T-helper 22 cell (primary cell): ENCODE measurements around the gene GRPEL1.
A peak's percentile ranks its signal among the peaks of the same experiment; 100 is the strongest.
"Not testable (repeated sequence)": the region's sequence is repeated elsewhere in the genome, so short reads cannot be mapped to it uniquely, and the experiment has no call there.

Source experiments
- DNase-seq: peaks from one replicate; pipeline ENCODE4 v3.0.0-alpha.2; 2020; ENCODE audit warnings: low read depth

Gene GRPEL1

DNA sequence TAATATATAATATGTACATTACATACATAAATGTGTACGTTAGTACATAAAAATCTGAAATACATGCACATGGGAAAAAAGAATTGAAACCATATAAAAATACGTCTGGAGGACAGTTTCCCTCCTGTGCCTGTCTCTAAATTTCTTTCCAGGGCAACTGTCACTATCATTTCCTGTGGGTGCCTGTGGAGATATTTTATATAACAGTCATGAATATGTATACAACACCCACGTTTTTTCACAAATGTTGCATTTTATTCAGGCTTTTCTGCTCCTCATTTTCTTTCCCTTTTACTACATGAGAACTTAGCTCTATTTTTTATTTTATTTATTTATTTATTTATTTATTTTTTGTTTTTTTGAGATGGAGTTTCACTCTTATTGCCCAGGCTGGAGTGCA is 24.2 kb upstream of the GRPEL1 start:
- no peak for DNase-seq

DNA sequence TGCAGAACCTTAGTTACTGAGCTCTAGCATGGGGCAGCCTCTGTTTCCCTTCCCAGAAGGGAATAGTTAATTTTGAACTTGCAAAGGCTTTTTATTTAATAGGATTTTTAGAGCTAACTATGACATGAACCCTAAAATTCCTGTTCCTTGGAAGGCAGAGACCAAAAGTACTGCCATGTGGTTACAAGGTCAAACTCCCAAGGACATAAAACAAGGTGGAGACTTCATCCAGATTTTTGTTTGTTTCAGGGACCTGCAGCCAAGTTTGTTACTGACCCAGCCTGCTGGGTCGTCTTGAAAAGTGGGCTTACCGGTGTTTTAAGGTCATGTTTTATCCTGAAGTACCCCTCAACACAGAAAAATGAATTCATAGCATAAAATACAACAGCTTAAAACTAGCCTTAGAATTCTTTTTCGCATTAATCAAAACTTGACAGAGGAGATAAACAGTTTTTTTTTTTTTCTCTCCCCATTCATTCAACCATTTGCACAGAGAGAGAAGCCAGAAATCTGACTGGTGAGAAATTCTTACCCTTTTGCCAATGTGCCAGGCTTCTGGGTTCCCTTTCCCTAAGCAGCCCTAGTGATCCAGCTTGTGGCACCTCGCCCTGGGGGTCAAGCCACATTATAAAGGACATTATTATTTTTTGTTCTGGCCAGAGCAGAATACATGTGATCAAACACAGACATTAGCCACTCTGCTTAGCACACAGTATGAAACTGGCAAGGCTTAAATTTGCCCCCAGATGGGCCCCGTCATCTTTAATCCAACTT is 21.5 kb upstream of the GRPEL1 start:
- no peak for DNase-seq

DNA sequence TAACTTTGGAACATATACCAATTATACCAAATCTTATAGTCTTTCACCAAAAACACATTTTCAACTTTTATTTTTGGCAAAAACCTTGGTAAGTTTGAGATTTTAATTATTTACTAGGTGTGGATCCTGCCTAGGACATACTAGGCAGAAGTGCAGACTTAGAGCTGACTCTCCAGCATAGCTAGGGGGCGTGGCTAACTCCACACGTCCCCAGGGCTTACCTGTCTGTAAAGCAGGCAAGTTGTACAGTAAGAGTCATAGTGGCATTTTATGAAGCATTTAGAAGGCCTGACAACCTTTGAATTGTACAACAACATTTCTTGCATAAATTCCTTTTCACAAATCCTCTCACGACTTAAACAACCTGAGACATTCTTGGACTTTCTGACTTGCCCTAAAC is 19.2 kb upstream of the GRPEL1 start:
- DNase-seq, result no peak

DNA sequence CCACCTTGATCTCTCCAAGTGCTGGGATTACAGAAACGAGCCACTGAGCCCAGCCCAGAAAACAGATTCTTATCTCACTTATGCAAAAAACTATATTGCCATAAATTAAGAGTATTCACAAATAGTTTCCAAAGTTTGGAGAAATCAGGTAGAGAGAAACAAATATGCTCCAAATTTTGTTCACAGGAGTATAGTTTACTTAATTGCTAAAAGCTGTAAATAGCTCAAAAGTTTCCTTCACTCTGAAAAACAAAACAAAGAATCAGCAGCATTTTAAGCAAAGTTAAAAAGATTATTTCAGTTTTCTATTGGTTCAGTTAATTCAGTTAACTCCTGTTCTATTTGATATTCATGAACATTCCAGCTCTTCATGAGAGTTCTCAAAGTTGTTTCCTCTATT is 18.5 kb upstream of the GRPEL1 start:
- no peak for DNase-seq

DNA sequence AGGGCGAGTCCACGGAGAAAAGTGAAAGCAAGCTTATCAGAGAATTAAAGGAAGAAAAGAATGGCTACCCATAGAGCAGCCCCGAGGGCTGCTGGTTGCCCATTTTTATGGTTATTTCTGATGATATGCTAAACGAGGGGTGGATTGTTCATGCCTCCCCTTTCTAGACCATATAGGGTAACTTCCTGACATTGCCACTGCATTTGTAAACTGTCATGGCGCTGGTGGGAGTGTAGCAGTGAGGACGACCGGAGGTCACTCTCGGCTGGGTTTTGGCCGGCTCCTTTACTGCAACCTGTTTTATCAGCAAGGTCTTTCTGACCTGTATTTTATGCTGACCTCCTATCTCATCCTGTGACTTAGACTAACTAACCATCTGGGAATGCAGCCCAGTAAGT is 16.7 kb upstream of the GRPEL1 start:
- not testable (repeated sequence) for DNase-seq

DNA sequence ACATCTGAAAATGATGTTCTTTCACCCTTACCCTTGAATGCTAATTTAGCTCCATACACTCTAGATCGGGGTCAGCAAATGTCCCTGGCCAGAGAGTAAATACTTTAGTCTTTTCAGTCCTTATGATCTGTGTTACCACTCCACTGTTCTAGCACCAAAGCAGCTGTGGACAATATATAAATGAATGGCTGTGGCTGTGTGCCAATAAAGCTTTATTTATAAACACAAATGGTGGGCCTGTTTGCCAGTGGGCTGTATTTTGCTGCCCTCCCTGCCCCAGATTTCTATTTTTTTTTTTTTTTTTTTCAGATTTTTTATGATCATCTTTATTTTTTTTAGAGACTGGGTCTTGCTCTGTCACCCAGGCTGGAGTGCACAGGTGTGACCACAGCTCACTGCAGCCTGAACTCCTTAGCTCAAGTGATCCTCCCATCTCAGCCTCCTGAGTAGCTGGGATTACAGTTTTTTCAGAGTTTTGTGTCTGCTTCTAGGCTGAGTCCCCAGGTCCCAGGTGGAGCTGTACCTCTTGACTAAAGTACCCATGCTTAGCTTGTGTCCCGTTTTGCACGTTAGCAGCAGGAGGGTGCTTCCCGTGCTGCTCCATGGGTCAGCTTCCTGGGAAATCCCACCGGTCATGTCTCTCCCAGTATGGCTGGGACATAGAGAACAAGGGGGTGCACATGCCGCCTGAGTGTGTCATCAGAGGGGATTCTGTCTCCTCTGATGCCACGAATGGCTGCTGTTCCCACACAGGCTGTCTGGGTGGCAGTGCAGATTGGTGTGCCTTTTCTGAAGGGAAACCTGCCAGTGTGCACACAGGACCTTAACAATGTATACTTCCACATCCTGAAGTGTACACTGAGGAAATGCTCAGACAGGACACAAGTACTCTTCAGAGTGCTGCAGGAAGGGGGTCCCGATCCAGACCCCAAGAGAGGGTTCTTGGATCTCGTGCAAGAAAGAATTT is 16.0 kb upstream of the GRPEL1 start:
- DNase-seq, result no peak

DNA sequence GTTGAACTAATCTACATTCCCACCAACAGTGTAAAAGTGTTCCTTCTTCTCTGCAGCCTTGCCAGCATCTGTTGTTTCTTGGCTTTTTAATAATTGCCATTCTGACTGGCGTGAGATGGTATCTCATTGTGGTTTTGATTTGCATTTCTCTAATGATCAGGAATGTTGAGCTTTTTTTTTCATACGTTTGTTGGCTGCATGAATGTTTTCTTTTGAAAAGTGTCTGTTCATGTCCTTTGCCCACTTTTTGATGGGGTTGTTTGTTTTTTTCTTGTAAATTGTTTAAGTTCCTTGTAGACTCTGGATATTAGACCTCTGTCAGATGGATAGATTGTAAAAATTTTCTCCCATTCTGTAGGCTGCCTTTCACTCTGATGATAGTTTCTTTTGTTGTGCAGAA is 12.0 kb upstream of the GRPEL1 start:
- DNase-seq, result not testable (repeated sequence)

DNA sequence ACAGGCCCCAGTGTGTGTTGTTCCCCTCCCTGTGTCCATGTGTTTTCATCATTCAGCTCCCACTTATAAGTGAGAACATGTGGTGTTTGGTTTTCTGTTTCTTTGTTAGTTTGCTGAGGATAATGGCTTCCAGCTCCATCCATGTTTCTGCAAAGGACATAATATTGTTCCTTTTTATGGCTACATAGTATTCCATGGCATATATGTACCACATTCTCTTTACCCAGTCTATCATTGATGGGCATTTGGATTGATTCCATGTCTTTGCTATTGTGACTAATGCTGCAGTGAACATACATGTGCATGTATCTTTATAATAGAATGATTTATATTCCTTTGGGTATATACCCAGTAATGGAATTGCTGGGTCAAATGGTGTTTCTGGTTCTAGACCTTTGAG is 11.6 kb upstream of the GRPEL1 start:
- DNase-seq, result not testable (repeated sequence)

DNA sequence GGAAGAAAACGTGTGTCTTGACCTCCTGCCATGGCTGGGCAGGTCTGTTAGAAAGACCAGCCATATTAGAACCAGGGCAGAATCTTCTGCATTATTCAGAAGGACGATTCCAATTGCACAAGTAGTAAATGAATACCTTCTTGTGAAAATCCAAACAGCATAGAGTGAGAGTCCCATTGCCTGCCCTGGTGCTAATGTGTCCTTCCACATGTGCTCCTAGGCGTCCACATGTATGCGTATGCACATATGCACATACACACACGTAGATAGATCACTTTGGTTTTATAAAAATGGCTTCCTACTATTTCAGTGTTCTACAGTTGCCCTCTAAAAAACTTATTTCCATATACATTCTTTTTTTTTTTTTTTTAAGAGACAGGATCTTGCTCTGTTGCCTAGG is 10.2 kb upstream of the GRPEL1 start:
- DNase-seq, result no peak

DNA sequence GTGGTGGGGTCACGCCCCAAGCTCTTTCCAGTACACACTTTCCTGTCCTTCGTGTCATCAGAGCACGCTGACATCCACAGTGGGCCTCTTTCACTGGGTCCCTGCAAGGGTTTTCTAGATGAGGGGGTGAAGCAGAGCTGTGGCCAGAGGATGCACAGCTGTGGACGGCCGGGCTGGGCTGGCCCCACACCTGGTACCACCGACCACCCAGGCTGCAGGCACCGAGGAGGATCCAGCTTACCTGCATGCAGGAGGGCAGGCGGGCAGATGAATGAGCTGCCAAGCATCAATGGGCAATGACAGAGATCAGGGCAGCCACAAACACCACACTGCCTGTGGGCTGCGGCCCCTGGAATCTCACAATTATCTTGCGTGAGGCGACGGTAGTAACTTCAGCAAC is 9.5 kb upstream of the GRPEL1 start:
- DNase-seq, result no peak

DNA sequence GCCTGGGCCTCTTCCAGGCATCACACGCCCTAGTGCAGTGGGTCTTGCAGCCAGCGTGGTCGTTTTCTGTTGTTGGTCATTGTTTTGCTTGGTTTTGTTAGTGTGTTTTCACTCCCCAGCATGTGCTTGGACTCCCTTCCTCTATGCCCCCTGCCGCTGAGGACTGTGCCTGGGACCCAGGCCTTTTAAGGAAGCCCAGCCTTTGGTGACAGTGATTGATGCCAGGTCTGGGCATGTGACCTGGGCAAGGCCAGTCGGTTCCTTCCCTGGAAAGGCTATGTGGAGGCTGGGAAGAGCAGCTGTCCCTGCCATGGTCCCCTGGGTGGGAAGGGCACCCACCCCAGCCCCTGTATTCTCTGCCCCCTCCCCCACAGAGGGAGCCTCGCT is 8.8 kb upstream of the GRPEL1 start:
- no peak for DNase-seq

DNA sequence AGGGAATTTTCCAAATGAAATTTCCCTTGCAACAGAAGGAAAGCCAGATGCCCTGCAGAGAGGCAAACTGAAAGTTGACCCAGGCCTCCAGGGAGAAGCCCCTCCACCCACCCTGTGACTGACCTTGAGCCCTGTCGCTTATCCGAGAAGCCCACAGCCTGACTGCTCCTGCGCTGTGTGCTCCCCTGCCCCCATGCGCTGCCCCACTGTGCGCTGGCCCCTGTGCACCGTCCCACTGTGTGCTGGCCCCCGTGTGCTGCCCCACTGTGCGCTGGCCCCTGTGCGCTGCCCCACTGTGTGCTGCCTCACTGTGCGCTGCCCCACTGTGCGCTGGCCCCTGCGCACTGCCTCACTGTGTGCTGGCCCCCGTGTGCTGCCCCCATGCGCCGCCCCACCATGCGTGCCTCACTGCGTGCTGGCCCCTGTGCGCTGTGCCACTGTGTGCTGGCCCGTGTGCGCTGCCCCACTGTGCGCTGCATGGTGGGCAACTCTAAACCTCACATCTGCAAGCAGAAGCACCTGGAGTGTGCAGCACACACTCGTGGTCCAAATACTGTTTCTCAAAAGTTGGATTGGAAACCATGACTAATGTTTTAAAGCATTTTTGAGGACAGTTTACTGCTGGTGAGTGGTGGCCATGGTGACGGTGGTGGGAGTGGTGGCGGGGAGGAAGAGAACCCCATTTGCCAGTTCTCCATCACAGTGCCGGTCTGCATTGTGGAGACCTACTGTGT is 8.3 kb upstream of the GRPEL1 start:
- DNase-seq, result no peak

DNA sequence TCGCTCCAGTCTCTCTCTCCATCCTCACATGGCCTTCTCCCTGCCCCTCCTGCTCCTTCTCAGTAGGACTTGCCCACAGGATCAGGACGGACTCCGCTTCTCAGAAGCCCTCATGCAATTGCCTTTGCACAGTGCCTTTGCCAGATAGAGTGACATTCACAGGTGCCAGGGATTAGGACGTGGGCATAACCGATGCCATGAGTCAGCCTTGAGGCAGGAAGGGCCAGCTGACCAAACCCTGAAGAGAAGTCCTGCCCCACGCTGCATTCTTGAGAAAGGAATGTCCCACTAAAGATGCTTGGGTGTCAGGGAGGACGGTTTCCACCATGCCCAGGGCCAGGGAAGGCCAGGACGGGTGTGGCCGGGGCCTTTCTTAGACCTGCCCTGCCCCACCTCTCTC is 6.6 kb upstream of the GRPEL1 start:
- DNase-seq, result no peak

DNA sequence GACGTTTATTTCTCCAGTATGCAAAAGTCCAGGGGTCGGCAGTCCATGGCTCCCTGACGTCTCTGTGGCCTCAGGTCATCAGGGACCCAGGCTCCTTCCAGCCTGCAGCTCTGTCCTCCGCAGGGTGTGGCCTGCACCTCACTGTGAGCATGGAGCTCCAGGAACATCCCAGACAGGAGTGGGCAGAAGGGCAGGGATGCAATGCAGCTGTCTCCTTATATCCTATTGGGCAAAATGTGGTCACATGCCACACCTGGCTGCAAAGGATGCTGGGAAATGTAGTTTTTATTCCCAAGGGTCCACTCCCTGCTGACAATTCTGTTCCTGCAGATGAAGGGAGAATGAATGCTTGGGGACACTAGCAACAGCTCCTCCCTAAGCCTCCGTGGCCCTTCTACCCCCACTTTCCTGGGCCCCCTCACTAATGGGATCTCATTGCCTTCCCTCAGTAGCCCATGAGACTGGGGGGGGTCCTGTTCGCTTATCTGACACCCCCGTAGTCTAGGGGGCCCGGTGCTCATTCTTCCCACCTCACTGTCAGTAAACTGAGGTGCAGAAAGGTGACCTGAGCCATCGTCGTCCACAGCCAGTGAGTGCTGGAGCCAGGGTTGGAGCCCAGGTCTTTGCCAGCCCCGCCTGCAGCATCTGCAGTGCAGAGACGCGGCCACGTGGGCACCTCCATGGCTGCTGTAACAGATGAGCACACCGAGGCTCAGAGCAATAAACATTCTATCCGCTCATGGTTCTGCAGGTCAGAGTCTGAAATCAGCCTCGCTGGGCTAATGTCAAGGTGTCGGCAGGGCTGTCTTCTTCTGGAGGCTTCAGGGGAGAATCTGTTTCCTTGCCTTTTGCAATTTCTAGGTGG is 5.9 kb upstream of the GRPEL1 start:
- DNase-seq, result no peak

DNA sequence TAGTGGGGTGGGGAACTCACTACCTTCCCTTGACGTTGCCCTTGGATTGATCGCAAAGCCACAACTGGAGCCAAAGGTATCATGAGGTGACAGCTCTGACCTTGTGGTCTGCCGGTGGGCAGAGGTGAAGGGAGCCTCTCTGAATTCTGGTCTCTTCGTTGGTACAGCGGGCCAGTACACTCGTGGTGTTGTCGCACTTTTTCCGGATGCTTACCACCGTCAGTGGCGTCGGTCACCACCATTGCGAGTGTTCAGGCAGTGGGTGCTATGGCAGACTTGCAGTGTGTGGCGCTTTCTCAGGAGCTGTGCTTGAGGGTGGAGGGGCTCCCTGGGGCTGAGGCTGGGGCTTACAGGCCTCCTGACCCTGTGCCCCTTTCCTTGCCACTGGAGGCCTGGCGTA is 5.2 kb upstream of the GRPEL1 start:
- DNase-seq, result no peak

DNA sequence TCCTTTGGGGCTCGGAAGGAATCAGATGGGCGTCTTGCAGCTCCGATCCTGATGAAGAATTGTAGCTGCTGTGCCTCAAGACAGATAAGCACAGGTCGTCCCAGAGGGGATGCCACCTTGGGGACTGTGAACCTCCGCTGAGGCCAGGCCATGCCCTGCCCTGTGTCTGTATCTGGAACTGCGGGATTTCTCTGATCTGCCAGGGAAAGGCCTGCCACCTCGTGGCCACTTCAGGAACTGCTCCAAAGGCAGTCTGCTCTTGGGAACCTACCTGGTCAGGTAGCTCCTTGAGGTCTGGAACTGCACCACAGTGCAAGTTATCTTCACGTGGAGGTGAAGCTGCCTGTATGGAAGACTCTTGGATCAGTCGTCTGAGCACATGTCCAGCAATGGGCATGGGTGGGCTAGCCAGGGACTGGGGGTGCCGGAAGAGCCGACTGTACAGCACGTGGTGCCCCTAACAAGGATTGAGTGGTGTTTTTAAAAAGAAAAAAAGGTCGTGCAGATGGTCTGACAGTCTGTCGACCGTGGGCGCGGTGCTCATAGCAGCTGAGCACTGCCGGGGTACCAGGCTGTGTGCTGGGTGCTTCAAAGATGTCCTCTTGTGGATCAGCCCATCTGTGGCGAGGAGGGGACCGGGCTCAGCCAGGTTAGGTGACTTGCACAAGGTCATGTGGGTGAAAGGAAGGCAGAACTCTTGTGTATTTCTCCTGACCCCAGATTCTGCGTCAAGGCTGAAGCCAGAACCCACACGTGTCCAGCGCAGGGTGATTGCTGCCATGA is 3.1 kb upstream of the GRPEL1 start:
- DNase-seq, result peak; percentile 65

DNA sequence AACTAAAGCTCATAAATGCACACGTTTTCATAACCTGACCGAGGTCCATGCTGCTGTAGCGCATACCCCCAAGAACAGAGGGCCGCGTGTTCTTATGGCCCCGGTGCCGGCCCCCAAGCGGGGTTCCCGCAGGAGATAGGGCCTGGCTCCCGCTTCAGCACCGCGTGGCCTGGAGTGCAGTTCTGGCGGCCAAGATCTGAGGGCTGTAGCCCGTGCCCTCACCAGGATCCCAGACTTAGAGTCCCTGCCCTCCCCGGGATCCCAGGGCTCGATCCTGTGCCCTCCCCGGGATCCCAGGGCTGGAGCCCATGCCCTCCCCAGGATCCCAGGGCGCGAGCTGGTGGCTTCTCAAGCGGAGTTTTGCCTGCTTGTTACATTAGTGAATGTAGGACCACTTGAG is 1.0 kb upstream of the GRPEL1 start:
- DNase-seq, result no peak

DNA sequence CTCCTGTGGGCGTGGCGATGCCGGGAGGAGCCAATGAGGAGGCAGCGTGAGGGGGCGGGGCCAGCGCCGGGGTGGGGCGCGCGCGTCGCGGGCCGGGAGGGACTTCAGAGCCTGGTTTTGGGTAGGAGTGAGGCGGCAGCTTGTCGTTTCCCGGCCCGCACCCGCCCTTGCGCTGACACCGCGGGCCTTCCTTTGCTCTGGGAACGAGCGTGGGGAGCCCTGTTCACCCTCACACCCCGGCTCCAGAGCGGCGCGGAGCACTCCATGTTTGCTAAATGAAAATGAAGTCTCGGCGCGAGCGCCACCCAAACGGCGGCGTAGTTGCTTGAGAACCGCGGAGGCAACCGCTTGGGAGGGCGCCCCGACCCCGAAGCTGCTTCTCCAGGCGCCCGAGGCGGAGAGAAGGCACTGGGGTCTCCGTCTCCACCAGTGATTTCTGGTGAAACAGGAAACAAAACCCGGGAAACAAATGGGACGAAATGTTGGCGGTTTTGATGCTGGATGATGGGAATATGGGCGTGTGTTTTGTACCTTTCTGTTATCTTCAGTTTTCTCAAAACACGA is 497 bp upstream of the GRPEL1 start:
- no peak for DNase-seq

DNA sequence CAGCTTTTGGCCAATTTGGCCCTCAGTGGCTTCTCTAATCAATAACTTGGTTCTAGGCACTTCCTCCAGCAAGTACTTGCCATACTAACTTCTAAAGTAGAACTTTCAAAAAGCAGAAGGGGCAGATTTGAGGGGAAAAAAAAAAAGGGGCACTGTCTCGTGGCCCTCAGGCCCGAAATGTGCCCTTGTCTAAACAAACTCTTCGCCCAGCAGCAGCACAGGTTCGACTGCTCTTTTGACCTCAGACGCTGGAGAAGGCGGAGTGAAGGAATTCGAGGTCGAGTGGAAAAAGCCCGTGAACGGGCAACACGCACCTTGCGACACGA is 775 bp downstream of the GRPEL1 start:
- no peak for DNase-seq

DNA sequence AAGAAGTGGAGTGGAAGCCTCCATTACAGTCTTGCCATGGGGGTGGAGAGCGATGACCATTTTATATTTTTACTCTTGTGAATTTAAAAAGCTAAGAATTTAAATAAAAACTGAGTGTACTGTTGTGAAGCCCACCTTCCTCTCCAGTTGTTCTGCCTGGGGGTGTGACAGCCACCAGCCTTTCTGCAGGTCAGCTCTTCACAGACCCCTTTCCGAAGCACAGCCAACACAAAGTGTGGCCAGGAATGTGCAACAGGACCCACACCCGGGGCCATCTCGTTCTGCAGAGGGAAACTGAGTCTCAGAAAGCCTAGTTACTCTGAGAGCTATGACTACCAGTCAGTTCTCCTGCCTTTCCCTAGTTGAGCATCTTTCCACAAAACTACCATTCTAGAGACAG is 1.4 kb downstream of the GRPEL1 start:
- DNase-seq, result no peak

DNA sequence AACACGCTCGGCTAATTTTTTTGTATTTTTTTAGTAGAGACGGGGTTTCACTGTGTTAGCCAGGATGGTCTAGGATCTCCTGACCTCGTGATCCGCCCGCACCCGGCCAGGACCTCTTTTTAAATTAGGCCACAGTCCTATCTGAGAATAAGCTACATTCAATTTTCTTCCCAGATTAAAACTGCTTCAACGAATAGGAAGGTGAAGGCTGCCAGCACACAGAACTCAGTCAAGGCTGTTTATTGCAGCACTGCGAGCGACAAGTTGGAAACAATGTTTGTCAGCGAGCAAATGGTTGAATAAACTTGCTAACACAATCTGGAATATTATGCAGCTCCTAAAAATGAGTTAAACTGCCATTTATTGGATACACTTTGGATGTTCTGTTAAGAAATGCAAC is 1.9 kb downstream of the GRPEL1 start:
- no peak for DNase-seq
